GM18511 (cell line): ENCODE data around the gene CPHXL2.
A peak's percentile ranks its signal among the peaks of the same experiment; 100 is the strongest.

Experiments
- ATAC-seq: cut with Tn5 transposase; IDR thresholded peaks from one replicate; pipeline ENCODE4 v1.9.1; 2021; ENCODE audit warnings: mild to moderate bottlenecking, moderate library complexity; ENCODE audit not compliant: unreplicated experiment

Gene CPHXL2

GRCh38 chr16:75676909-75677308, at the start of gene CPHXL2:
Gene CPHXL2, minus strand, starts transcription at chr16:75677009. Its CDS starts 10 bp downstream, at chr16:75676999.
- ATAC-seq = no peak

- ATAC-seq = no peak
Observed at GRCh38 chr16:75726390-75726789, 49.6 kb upstream of the CPHXL2 start, which contains the start of gene CPHXL. Gene CPHXL, minus strand, starts transcription at chr16:75726490. Its CDS starts 48 bp downstream, at chr16:75726442.

GRCh38 chr16:75718452-75718851, 41.6 kb upstream of the CPHXL2 start:
- no peak for ATAC-seq

DNA sequence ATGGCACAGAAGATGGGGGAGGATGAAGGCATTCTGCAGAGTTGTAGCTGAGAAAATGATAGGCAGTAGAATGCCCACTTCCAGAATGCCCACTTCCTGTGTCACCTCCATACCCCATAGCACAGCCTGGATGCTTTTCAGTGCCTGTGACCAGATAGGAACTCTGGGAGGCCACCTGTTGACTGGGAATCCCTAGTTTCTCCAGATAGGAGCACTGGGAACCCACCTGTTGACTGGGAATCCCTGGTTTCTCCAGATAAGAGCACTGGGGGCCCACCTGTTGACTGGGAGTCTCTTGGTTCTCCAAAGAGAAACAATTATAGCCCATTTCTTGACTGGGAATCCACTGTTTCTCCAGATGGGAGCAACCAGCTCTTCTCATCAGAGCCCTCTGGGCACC, 37.9 kb upstream of the CPHXL2 start:
- ATAC-seq = no peak

DNA sequence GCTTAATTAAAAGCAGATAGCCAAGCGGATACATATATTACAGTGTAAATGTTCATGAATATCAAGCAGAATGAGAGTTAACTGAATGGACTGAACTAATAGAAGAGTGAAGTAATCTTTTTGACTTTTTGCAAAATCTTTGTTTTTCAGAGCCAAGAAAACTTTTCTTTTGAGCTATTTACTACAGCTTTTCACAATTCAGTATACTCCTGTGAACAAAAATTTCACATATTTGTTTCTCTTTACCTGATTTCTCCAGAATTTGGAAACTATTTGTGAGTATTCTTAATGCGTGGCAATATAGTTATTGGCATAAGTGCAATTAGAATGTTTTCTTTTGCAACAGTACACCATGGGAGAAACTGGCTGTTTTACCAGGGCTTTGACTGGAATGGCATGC, 33.5 kb upstream of the CPHXL2 start:
- no peak for ATAC-seq

- ATAC-seq = no peak
Observed at GRCh38 chr16:75703306-75703705, 26.5 kb upstream of the CPHXL2 start.

GRCh38 chr16:75702242-75702641, 25.4 kb upstream of the CPHXL2 start:
- ATAC-seq = no peak

- ATAC-seq = no peak
Observed at GRCh38 chr16:75701361-75701760, 24.6 kb upstream of the CPHXL2 start, which contains the start of gene DUXB. Gene DUXB, minus strand, starts transcription at chr16:75701461. Its CDS starts 43 bp downstream, at chr16:75701418.

- ATAC-seq = no peak
Observed at GRCh38 chr16:75697571-75697970, 20.8 kb upstream of the CPHXL2 start.

- no peak for ATAC-seq
Observed at GRCh38 chr16:75695708-75696107, 18.9 kb upstream of the CPHXL2 start.

DNA sequence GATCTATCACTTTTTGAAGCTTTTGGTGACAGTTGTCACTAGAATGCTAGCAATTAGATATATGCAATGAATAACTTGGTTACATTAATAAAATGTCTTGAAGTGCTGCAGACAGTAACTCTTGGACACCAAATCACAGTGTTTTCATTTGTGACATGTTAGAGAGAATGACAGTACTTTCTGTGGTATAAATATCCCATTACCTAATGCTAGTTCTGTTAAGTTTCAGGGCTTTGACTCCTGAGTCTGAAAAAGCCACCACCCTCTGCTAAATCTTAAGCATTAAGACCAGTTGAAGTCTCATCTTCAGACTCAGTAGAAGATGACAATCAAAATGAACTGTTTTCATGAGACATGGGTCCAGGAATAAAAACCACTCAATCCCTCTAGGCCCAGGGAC, 10.6 kb upstream of the CPHXL2 start:
- no peak for ATAC-seq

- no peak for ATAC-seq
Observed at GRCh38 chr16:75682308-75682707, 5.5 kb upstream of the CPHXL2 start.

DNA sequence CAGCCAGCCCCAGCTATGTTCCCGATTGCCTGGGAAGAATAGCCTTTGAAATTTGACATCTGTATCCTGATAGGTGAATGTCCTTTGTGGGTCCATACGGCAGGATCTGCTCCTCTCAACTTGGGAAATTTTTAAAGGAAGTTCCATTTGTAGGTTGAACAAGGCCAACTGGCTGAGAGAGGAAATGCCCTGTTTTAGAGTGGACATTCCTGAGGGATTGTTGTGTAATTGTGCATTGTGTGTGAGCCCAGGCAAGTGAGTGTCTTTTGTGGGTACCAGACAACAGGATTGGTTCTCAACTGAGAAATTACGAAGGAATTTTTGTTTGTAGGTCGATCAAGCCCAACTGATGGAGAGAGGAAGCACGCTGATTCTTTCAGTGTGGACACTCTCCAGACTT, 2.6 kb upstream of the CPHXL2 start:
- no peak for ATAC-seq

DNA sequence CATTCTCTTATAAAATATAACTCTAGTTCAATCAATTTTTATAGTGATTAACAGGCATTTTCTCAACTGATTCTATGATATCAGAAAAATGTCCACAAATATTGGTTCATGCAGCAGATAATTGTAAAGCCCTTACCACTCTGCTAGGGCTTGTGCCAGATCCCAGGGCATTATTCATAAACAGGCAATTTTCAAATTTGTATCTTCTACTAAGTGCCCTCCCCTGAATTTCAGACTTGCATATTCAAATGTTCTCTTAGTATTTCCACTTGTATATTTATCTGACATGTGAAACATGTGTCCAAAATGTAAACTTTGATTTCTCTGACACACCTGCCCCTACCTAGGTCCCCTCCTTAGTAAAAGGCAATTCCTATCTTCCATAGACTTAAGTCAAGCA, 9.3 kb downstream of the CPHXL2 start:
- no peak for ATAC-seq

DNA sequence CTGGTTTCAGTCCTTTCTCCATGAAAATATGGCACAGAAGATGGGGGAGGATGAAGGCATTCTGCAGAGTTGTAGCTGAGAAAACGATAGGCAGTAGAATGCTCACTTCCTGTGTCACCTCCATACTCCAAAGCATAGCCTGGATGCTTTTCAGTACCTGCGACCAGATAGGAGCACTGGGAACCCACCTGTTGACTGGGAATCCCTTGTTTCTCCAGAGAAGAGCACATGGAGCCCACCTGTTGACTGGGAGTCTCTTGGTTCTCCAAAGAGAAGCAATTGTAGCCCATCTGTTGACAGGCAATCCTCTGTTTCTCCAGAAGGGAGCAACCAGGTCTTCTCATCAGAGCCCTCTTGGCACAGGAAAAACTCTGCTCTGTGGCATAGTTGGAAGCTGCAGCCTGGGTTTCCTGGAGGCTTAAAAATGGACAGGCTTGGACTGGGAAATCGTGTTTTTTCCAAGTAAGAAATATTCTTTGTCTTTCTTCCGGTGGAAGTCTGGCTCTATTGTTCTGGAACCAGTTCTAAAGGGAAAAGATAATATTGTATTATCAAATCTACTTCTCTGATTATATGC, 16.0 kb downstream of the CPHXL2 start:
- ATAC-seq = no peak

- no peak for ATAC-seq
Observed at GRCh38 chr16:75660321-75660720, 16.5 kb downstream of the CPHXL2 start.

DNA sequence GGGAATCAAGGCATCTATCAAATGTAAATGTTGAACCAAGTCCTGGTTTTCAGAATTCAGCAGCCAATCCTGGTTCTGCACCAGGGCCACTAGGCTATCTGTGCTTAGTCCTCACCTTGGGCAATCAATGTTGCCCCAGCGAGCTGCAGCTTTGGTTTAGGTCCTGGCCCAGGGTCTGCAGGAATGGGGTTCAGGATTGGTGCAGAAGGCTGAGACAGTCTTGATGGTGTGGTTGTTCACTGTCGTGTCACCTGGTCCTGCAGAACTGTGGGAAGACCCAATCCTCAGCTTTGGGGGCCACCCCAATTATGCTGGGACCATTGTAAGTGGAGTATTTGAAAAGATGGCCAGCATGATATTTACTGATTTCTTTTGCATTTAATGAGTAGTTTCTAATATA, 18.6 kb downstream of the CPHXL2 start:
- ATAC-seq = no peak

- ATAC-seq = no peak
Observed at GRCh38 chr16:75653922-75654321, 22.9 kb downstream of the CPHXL2 start.

DNA sequence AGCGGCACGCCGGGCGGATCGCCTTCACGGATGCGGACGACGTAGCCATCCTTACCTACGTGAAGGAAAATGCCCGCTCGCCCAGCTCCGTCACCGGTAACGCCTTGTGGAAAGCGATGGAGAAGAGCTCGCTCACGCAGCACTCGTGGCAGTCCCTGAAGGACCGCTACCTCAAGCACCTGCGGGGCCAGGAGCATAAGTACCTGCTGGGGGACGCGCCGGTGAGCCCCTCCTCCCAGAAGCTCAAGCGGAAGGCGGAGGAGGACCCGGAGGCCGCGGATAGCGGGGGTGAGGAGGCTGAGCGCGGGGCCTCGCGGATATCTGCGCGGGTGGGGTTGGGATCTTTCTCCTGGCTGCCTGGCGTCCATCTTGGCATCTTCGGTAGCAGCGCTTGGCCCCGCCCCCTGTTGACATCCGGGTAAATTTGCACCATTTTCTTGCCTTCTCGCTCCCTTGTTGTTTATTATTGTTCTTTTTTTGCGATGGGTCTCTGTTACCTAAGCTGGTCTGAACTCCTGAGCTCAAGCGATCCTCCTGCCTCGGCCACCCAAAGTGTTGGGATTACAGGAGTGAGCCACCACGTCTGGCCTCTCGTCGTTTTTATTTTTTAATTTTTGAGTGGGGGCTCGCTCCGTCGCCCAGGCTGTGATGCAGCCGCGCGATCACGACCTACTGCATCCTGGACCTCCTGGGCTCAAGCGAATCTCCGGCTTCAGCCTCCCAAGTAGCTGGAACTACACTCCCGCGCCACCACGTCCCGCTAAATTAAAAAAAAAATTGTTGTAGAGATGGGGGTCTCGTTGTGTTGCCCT, 28.3 kb downstream of the CPHXL2 start:
- ATAC-seq = peak; percentile 43

GRCh38 chr16:75647492-75648264, 29.1 kb downstream of the CPHXL2 start, which contains the start of the genes KARS1 and TERF2IP:
Gene KARS1, minus strand, starts transcription at chr16:75647665. Its CDS starts 26 bp downstream, at chr16:75647639.
Gene TERF2IP, plus strand, starts transcription at chr16:75647773. Its CDS starts 110 bp downstream, at chr16:75647883.
- ATAC-seq = peak; percentile 85

GRCh38 chr16:75647112-75647491, 29.7 kb downstream of the CPHXL2 start:
- peak; percentile 25 for ATAC-seq
